HCT116 (cell line): Measurements from ENCODE around the gene ATP12A. TPM values are rescaled to one million over a fixed set of nuclear protein-coding genes. Genes with fewer than 3 reads are reported as not detected.

Experiments
- ATAC-seq: fragments of 200-7000 bp; cut with Tn5 transposase; 2 replicates; pipeline ENCODE4 v1.9.1; 2020; ENCODE audit warnings: mild to moderate bottlenecking, moderate library complexity
- BruUV-seq: library from RNA; stranded (reverse); fragments of 400-500 nt; replicated peaks from 2 replicates; lab custom pipeline; 2021; lab: Mats Ljungman, UMichigan
- CTCF ChIA-PET: fragments of 300-600 bp; sonication (Branson Sonifier 250); formaldehyde crosslinking; loops from one replicate; lab custom pipeline; 2021; ENCODE audit warnings: antibody characterized with exemption; lab: Charles Lee
- POLR2A ChIA-PET: fragments of 300-600, 350-600 bp; sonication (Branson Sonifier 250); formaldehyde crosslinking; loops from one replicate; lab custom pipeline; 2021; ENCODE audit warnings: antibody characterized with exemption; lab: Charles Lee
- RAD21 ChIA-PET, 2 experiments: fragments of 300-600 bp; sonication (Branson Sonifier 250); formaldehyde crosslinking; loops; one replicate each; lab custom pipeline; 2023; ENCODE audit warnings: low total read pairs in 2 of 2; ENCODE audit not compliant: uncharacterized antibody in 2 of 2, unreplicated experiment in 2 of 2, low non-redundant PET in 1 of 2; lab: Charles Lee
- DNase-seq: peaks from one replicate; pipeline ENCODE4 v3.0.0-alpha.2; 2010; ENCODE audit warnings: low read depth, low spot score
- H2AFZ ChIP-seq: fragments of 200-600 bp; shearing (Covaris generic), sonication (generic); 2 replicates; pipeline ENCODE4 v1.6.1; 2017; ENCODE audit warnings: low read depth, mixed run types, mixed read lengths, antibody characterized with exemption, low read length; ENCODE audit not compliant: poor library complexity, severe bottlenecking
- H3K27ac ChIP-seq: 2 replicates; pipeline ENCODE4 v1.5.1; 2012; ENCODE audit warnings: low read depth, low read length
- H3K27me3 ChIP-seq: fragments of 200-600 bp; sonication (generic); 2 replicates; pipeline ENCODE4 v1.6.1; 2016; ENCODE audit warnings: mixed run types, low read length, mixed read lengths; ENCODE audit not compliant: insufficient read depth
- H3K36me3 ChIP-seq, 2 experiments: fragments of 200-500 bp in 1 of 2; fragments of 200-600 bp in 1 of 2; sonication (Bioruptor generic) in 1 of 2; sonication (generic) in 1 of 2; 2 replicates each; pipeline versions ENCODE4 v1.5.1 to v1.6.1; 2014 to 2016; ENCODE audit warnings: low read length in 2 of 2, inconsistent platforms in 1 of 2, mixed read lengths in 1 of 2, mixed run types in 1 of 2; ENCODE audit not compliant: insufficient read depth in 2 of 2, control insufficient read depth in 1 of 2
- H3K4me1 ChIP-seq, 2 experiments: fragments of 200-600 bp in 1 of 2; sonication (generic) in 1 of 2; 2 replicates each; pipeline versions ENCODE4 v1.5.1 to v1.6.1; 2012 to 2017; ENCODE audit warnings: low read length in 2 of 2, inconsistent platforms in 1 of 2, mild to moderate bottlenecking in 1 of 2, mixed read lengths in 1 of 2, mixed run types in 1 of 2, moderate library complexity in 1 of 2; ENCODE audit not compliant: insufficient read depth in 2 of 2, control insufficient read depth in 1 of 2
- H3K4me2 ChIP-seq: fragments of 200-600 bp; sonication (generic); 2 replicates; pipeline ENCODE4 v1.6.1; 2017; ENCODE audit warnings: mixed run types, low read length, mixed read lengths
- H3K4me3 ChIP-seq, 2 experiments: fragments of 200-600 bp in 1 of 2; sonication (generic) in 1 of 2; replicated peaks in 1 of 2; 2 replicates each; pipeline ENCODE4 v1.5.1; 2011 to 2016; ENCODE audit warnings: low read length in 2 of 2, control low read depth in 1 of 2, low read depth in 1 of 2, mild to moderate bottlenecking in 1 of 2, mixed read lengths in 1 of 2, mixed run types in 1 of 2
- H3K79me2 ChIP-seq: fragments of 200-600 bp; sonication (generic); 2 replicates; pipeline ENCODE4 v1.6.1; 2017; ENCODE audit warnings: mild to moderate bottlenecking, mixed run types, low read length, moderate library complexity, mixed read lengths; ENCODE audit not compliant: insufficient read depth
- H3K9ac ChIP-seq: fragments of 200-600 bp; sonication (generic); 2 replicates; pipeline ENCODE4 v1.6.1; 2016; ENCODE audit warnings: low read length, mixed read lengths
- H3K9me2 ChIP-seq: fragments of 200-600 bp; sonication (generic), shearing (Covaris generic); 2 replicates; pipeline ENCODE4 v1.6.1; 2017; ENCODE audit warnings: mixed run types, mild to moderate bottlenecking, moderate library complexity; ENCODE audit not compliant: insufficient read depth
- H3K9me3 ChIP-seq, 2 experiments: fragments of 200-500 bp in 1 of 2; fragments of 200-600 bp in 1 of 2; sonication (Bioruptor generic) in 1 of 2; sonication (generic) in 1 of 2; 2 replicates each; pipeline ENCODE4 v1.6.1; 2014 to 2017; ENCODE audit warnings: low read length in 2 of 2, mixed read lengths in 2 of 2, inconsistent platforms in 1 of 2, low read depth in 1 of 2, mild to moderate bottlenecking in 1 of 2, mixed run types in 1 of 2, moderate library complexity in 1 of 2; ENCODE audit not compliant: control insufficient read depth in 1 of 2, insufficient read depth in 1 of 2
- H4K20me1 ChIP-seq: fragments of 200-600 bp; sonication (generic), shearing (Covaris generic); 2 replicates; pipeline ENCODE4 v1.6.1; 2017; ENCODE audit warnings: mixed run types, mild to moderate bottlenecking, moderate library complexity; ENCODE audit not compliant: insufficient read depth
- ATF3 ChIP-seq: IDR thresholded peaks from 2 replicates; pipeline ENCODE4 v1.6.1; 2012
- CTCF ChIP-seq, 3 experiments: fragments of 200-600 bp in 1 of 3; sonication (generic) in 1 of 3; IDR thresholded peaks in 2 of 3; conservative IDR thresholded peaks in 1 of 3; 2 replicates each; pipeline ENCODE4 v1.5.1; 2012 to 2017; ENCODE audit warnings: low read depth in 2 of 3, low read length in 2 of 3, antibody characterized with exemption in 1 of 3, borderline replicate concordance in 1 of 3, control low read depth in 1 of 3, mild to moderate bottlenecking in 1 of 3, mixed read lengths in 1 of 3, mixed run types in 1 of 3, moderate library complexity in 1 of 3; ENCODE audit not compliant: insufficient read depth in 1 of 3
- ELF1 ChIP-seq: IDR thresholded peaks from 2 replicates; pipeline ENCODE4 v1.6.1; 2012; ENCODE audit warnings: low read depth, borderline replicate concordance
- EZH2 ChIP-seq: fragments of 200-600 bp; sonication (generic); IDR thresholded peaks from 2 replicates; pipeline ENCODE4 v1.6.1; 2017; ENCODE audit warnings: antibody characterized with exemption, mixed run types
- EZH2phosphoT487 ChIP-seq: fragments of 200-600 bp; IDR thresholded peaks from 2 replicates; pipeline ENCODE4 v1.6.1; 2018; ENCODE audit warnings: antibody characterized with exemption, borderline replicate concordance
- FOSL1 ChIP-seq: IDR thresholded peaks from 2 replicates; pipeline ENCODE4 v1.6.1; 2012; ENCODE audit warnings: low read depth
- JUND ChIP-seq: IDR thresholded peaks from 2 replicates; pipeline ENCODE4 v1.6.1; 2012
- MAX ChIP-seq: IDR thresholded peaks from 2 replicates; pipeline ENCODE4 v1.6.1; 2012
- POLR2A ChIP-seq: IDR thresholded peaks from 2 replicates; pipeline ENCODE4 v1.7.0; 2011; ENCODE audit warnings: borderline replicate concordance; ENCODE audit not compliant: insufficient read depth, insufficient read length; ENCODE audit errors: extremely low read depth
- POLR2AphosphoS5 ChIP-seq: IDR thresholded peaks from 2 replicates; pipeline ENCODE4 v1.6.1; 2011; ENCODE audit warnings: mild to moderate bottlenecking, low read depth, low read length, moderate library complexity
- RAD21 ChIP-seq: IDR thresholded peaks from 2 replicates; pipeline ENCODE4 v1.6.1; 2012; ENCODE audit warnings: low read depth, mild to moderate bottlenecking
- SP1 ChIP-seq: IDR thresholded peaks from 2 replicates; pipeline ENCODE4 v1.6.1; 2012; ENCODE audit warnings: low read depth
- SRF ChIP-seq: IDR thresholded peaks from 2 replicates; pipeline ENCODE4 v1.6.1; 2012; ENCODE audit warnings: low read depth
- TCF7L2 ChIP-seq: IDR thresholded peaks from 2 replicates; pipeline ENCODE4 v1.7.0; 2011; ENCODE audit warnings: borderline replicate concordance, inconsistent platforms; ENCODE audit not compliant: insufficient read depth, insufficient read length; ENCODE audit errors: extremely low read depth
- YY1 ChIP-seq: IDR thresholded peaks from 2 replicates; pipeline ENCODE4 v1.6.1; 2011; ENCODE audit warnings: low read length, low read depth, moderate library complexity, mild to moderate bottlenecking; ENCODE audit not compliant: insufficient replicate concordance; ENCODE audit errors: extremely low read depth
- ZFX ChIP-seq: fragments of 450-650 bp; IDR thresholded peaks from 2 replicates; pipeline ENCODE4 v1.6.1; 2017
- intact Hi-C: fragments of 100-400 bp; cut with micrococcal nuclease; formaldehyde crosslinking; loops from 2 replicates; pipeline ENCODE4 v1.10.0; 2022
- total RNA-seq: library from RNA; stranded (reverse); gene quantifications from one replicate; pipeline ENCODE4 v1.2.1, GENCODE V29; 2021; ENCODE audit not compliant: unreplicated experiment
- TF ChIP-seq, protein P1 (sequence below): IDR thresholded peaks from 2 replicates; pipeline ENCODE4 v1.6.1; 2011; ENCODE audit warnings: mild to moderate bottlenecking, low read length, moderate library complexity; ENCODE audit not compliant: insufficient replicate concordance; ENCODE audit errors: extremely low read depth
- TF ChIP-seq, protein P2 (sequence below): IDR thresholded peaks from 2 replicates; pipeline ENCODE4 v1.6.1; 2012; ENCODE audit warnings: low read depth

Gene ATP12A
- total RNA-seq, 1 experiment from 2014 or later, result 0.30 TPM

DNA sequence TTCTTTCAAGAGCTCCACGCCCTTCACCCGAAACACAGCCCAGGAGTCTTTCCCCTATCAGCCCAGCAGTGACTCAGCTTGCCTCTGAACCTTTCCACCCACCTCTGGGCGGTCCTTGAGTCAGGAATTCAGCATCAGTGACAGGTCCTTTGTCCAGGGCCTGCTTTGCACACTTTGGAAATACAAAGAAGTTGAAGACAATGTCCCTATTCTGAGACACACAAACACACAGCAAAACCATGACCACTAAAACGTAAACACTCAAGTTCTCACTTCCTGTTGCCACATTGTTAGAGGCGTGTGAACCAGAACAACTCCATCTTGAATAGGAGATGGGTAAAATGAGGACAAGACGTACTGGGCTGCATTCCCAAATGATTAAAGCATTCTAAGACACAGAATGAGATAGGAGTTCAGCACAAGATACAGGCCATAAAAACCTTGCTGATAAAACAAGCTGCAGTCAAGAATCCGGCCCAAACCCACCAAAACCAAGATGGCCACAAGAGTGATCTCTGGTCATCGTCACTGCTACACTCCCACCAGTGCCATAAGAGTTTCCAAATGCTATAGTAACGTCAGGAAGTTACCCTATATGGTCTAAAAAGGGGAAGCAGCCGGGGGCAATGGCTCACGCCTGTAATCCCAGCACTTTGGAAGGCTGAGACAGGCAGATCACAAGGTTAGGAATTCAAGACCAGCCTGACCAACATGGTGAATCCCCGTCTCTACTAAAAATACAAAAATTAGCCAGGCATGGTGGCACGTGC is 49.2 kb upstream of the ATP12A start:
- Histone ChIP-seq H3K36me3 (no peaks in the 10 kb centered on the region), H3K27ac (no peak overlapping the region), H3K79me2 (no peaks in the 10 kb centered on the region), H3K27me3 (no peaks in the 10 kb centered on the region), H3K9me2 (no peaks in the 10 kb centered on the region), H3K4me1 (peaks cover 0 to 14% of the 10 kb centered on the region in 2 experiments; a peak in 2 of 4 replicates), H4K20me1 (no peaks in the 10 kb centered on the region), H3K4me2 (peak overlapping the region; percentile 36), H2AFZ (no peak overlapping the region), H3K4me3 (no peak overlapping the region), H3K9me3 (no peaks in the 10 kb centered on the region), H3K9ac (no peak overlapping the region)
- ChIA-PET CTCF (no interaction called here), POLR2A (no interaction called here), RAD21 (no interaction called here)
- BruUV-seq, result no TSS peak
- DNase-seq (peak; percentile 3), ATAC-seq (peak; percentile 46; the same call in 1 of the 2 replicates)
- TF ChIP-seq CTCF (IDR thresholded peaks at IDR 0.05 in 2 of 3, conservative IDR thresholded peaks at IDR 0.05 in 1 of 3; ENCODE audit: borderline replicate concordance in 1 of 3, insufficient read depth in 1 of 3, low read depth in 2 of 3, low read length in 2 of 3) (no peak), EZH2 (no peak), SRF (no peak), SP1 (no peak), TCF7L2 (no peak), MAX (no peak), POLR2AphosphoS5 (no peak), ELF1 (no peak), FOSL1 (no peak), ZFX (no peak), JUND (no peak), EZH2phosphoT487 (no peak), RAD21 (no peak), POLR2A (no peak), ATF3 (no peak), YY1 (no peak)
- TF ChIP-seq, protein P1, sequence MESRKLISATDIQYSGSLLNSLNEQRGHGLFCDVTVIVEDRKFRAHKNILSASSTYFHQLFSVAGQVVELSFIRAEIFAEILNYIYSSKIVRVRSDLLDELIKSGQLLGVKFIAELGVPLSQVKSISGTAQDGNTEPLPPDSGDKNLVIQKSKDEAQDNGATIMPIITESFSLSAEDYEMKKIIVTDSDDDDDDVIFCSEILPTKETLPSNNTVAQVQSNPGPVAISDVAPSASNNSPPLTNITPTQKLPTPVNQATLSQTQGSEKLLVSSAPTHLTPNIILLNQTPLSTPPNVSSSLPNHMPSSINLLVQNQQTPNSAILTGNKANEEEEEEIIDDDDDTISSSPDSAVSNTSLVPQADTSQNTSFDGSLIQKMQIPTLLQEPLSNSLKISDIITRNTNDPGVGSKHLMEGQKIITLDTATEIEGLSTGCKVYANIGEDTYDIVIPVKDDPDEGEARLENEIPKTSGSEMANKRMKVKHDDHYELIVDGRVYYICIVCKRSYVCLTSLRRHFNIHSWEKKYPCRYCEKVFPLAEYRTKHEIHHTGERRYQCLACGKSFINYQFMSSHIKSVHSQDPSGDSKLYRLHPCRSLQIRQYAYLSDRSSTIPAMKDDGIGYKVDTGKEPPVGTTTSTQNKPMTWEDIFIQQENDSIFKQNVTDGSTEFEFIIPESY, result no peak
- TF ChIP-seq, protein P2, sequence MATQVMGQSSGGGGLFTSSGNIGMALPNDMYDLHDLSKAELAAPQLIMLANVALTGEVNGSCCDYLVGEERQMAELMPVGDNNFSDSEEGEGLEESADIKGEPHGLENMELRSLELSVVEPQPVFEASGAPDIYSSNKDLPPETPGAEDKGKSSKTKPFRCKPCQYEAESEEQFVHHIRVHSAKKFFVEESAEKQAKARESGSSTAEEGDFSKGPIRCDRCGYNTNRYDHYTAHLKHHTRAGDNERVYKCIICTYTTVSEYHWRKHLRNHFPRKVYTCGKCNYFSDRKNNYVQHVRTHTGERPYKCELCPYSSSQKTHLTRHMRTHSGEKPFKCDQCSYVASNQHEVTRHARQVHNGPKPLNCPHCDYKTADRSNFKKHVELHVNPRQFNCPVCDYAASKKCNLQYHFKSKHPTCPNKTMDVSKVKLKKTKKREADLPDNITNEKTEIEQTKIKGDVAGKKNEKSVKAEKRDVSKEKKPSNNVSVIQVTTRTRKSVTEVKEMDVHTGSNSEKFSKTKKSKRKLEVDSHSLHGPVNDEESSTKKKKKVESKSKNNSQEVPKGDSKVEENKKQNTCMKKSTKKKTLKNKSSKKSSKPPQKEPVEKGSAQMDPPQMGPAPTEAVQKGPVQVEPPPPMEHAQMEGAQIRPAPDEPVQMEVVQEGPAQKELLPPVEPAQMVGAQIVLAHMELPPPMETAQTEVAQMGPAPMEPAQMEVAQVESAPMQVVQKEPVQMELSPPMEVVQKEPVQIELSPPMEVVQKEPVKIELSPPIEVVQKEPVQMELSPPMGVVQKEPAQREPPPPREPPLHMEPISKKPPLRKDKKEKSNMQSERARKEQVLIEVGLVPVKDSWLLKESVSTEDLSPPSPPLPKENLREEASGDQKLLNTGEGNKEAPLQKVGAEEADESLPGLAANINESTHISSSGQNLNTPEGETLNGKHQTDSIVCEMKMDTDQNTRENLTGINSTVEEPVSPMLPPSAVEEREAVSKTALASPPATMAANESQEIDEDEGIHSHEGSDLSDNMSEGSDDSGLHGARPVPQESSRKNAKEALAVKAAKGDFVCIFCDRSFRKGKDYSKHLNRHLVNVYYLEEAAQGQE, result no peak
- intact Hi-C loops, result no loop called here
